ENCODE results near the gene AP2A1. TPM values are rescaled to one million over a fixed set of nuclear protein-coding genes. Genes with fewer than 3 reads are reported as not detected.

AP2A1 gene
- total and polyA plus RNA-seq, 9 of the 15 experiments (the other 6 are each of a cell fraction or from before 2014, with no cell fraction given), result 0.55 to 150 (median 31.9) TPM

DNA sequence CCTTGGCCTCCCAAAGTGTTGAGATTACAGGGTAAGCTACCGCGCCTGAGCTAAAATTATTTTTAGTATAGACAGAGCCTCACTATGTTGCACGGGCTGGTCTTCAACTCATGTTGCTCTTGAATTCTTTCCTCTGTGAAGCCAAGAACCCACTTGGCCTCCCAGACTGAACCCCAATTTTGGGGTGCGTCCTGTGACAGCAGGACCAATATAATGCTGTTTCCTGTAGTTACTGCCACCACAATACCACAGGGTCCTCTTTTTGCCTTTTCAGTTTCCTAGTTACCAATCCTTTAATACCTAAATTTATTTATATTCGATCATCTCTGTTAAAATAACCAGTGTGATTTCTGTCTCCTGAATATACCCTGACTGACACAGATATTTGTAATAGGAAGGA lies 36.6 kb upstream of the AP2A1 start (continued):
- no peak for TF ChIP-seq ZNF3 (CRISPR knock-in tag; IDR thresholded peaks at IDR 0.05)

DNA sequence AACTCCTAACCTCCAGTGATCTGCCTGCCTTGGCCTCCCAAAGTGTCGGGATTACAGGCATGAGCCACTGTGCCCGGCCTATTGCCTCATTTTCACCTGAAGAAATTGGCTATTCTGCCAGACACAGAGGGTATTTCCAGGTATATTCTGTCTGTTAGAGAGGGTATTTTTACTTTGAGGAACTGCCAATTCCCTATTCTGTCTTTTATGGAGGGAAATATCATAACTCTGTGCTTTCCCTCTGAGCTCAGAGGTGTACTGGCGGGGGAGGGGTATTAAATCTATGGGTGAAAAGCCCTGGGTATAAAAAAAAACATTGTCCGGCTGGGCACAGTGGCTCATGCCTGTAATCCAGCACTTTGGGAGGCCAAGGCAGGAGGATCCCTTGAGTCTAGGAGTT lies 28.5 kb upstream of the AP2A1 start:
- 57% methylated on average over 4 of the region's 4 CpGs for WGBS (ENCODE audit: insufficient coverage, low coverage, missing lambda C conversion rate)
- BruUV-seq (replicated peaks), result no TSS peak
- no peak for TF ChIP-seq KDM5B (IDR thresholded peaks at IDR 0.05; ENCODE audit: insufficient replicate concordance, low read depth, low read length)
- TF ChIP-seq MECOM (CRISPR knock-in tag; IDR thresholded peaks at IDR 0.05), result no peak
- TF ChIP-seq MAFG (tag; conservative IDR thresholded peaks at IDR 0.05), result no peak
- no peak for TF ChIP-seq CBX5 (IDR thresholded peaks at IDR 0.05; ENCODE audit: borderline replicate concordance, low read depth)
- no peak for TF ChIP-seq SMARCB1 (IDR thresholded peaks at IDR 0.05; ENCODE audit: insufficient read length, low read depth)
- TF ChIP-seq TEAD2 (tag; IDR thresholded peaks at IDR 0.05), result no peak
- TF ChIP-seq ESRRA (IDR thresholded peaks at IDR 0.05; ENCODE audit: borderline replicate concordance, low read depth), result no peak
- TF ChIP-seq MYC (IDR thresholded peaks at IDR 0.05; ENCODE audit: low read depth, low read length), result no peak
- no peak for TF ChIP-seq MYC (CRISPR knock-in tag; IDR thresholded peaks at IDR 0.05; ENCODE audit: borderline replicate concordance, low read depth)
- TF ChIP-seq HIVEP1 (CRISPR knock-in tag; IDR thresholded peaks at IDR 0.05), result no peak
- TF ChIP-seq MAFK (IDR thresholded peaks at IDR 0.05; ENCODE audit: low read length), result no peak
- TF ChIP-seq, protein P1, sequence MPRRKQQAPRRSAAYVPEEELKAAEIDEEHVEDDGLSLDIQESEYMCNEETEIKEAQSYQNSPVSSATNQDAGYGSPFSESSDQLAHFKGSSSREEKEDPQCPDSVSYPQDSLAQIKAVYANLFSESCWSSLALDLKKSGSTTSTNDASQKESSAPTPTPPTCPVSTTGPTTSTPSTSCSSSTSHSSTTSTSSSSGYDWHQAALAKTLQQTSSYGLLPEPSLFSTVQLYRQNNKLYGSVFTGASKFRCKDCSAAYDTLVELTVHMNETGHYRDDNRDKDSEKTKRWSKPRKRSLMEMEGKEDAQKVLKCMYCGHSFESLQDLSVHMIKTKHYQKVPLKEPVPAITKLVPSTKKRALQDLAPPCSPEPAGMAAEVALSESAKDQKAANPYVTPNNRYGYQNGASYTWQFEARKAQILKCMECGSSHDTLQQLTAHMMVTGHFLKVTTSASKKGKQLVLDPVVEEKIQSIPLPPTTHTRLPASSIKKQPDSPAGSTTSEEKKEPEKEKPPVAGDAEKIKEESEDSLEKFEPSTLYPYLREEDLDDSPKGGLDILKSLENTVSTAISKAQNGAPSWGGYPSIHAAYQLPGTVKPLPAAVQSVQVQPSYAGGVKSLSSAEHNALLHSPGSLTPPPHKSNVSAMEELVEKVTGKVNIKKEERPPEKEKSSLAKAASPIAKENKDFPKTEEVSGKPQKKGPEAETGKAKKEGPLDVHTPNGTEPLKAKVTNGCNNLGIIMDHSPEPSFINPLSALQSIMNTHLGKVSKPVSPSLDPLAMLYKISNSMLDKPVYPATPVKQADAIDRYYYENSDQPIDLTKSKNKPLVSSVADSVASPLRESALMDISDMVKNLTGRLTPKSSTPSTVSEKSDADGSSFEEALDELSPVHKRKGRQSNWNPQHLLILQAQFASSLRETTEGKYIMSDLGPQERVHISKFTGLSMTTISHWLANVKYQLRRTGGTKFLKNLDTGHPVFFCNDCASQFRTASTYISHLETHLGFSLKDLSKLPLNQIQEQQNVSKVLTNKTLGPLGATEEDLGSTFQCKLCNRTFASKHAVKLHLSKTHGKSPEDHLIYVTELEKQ (CRISPR knock-in tag; IDR thresholded peaks at IDR 0.05), result no peak
- no peak for TF ChIP-seq TSC22D4 (tag; IDR thresholded peaks at IDR 0.05)
- TF ChIP-seq KLF6 (CRISPR knock-in tag; IDR thresholded peaks at IDR 0.05; ENCODE audit: borderline replicate concordance), result no peak
- TF ChIP-seq TAF7 (tag; IDR thresholded peaks at IDR 0.05), result no peak
- TF ChIP-seq, protein P2, sequence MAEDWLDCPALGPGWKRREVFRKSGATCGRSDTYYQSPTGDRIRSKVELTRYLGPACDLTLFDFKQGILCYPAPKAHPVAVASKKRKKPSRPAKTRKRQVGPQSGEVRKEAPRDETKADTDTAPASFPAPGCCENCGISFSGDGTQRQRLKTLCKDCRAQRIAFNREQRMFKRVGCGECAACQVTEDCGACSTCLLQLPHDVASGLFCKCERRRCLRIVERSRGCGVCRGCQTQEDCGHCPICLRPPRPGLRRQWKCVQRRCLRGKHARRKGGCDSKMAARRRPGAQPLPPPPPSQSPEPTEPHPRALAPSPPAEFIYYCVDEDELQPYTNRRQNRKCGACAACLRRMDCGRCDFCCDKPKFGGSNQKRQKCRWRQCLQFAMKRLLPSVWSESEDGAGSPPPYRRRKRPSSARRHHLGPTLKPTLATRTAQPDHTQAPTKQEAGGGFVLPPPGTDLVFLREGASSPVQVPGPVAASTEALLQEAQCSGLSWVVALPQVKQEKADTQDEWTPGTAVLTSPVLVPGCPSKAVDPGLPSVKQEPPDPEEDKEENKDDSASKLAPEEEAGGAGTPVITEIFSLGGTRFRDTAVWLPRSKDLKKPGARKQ (CRISPR knock-in tag; IDR thresholded peaks at IDR 0.05), result no peak
- TF ChIP-seq HDAC1 (IDR thresholded peaks at IDR 0.05), result no peak
- no peak for TF ChIP-seq NFIC (IDR thresholded peaks at IDR 0.05)
- intact Hi-C loops (cut with micrococcal nuclease), result no loop called here
- Histone ChIP-seq H3K9me1 (ENCODE audit: control insufficient read depth, insufficient read depth, low read length) (no peaks in the 10 kb centered on the region), H3K79me2 (ENCODE audit: control insufficient read depth, insufficient read depth, low read length) (no peaks in the 10 kb centered on the region), H2AFZ (ENCODE audit: low read depth, low read length) (no peak overlapping the region), H3K36me3 (ENCODE audit: control insufficient read depth, insufficient read depth, low read length) (no peaks in the 10 kb centered on the region), H3K27me3 (ENCODE audit: control insufficient read depth in 2 of 2, insufficient read depth in 2 of 2, low read length in 2 of 2) (no peaks in the 10 kb centered on the region), H3K4me3 (no peak overlapping the region), H3K4me2 (ENCODE audit: insufficient read depth, low read length) (no peak overlapping the region), H3K9ac (ENCODE audit: insufficient read depth in 1 of 2, low read depth in 2 of 2, low read length in 2 of 2) (no peak overlapping the region), H3K27ac (ENCODE audit: extremely low read depth, low read depth, low read length) (no peak overlapping the region), H3K4me1 (replicated peaks in 1 of 2; ENCODE audit: control insufficient read depth in 2 of 2, insufficient read depth in 2 of 2, low read length in 2 of 2) (peaks cover 0 to 9% of the 10 kb centered on the region in 2 experiments; a peak in 3 of 5 replicates), H4K20me1 (replicated peaks; ENCODE audit: control insufficient read depth, insufficient read depth, low read length) (no peaks in the 10 kb centered on the region), H3K9me3 (replicated peaks; ENCODE audit: control insufficient read depth, insufficient read depth, low read depth, low read length) (no peaks in the 10 kb centered on the region; the same call in 1 of the 2 replicates)
- DNase-seq (ENCODE audit: extremely low read depth in 1 of 4, low spot score in 3 of 4) (no peak), ATAC-seq (no peak), FAIRE-seq (no peak)
- ChIA-PET CTCF (ENCODE audit: low intra/inter-chr PET ratio) (no interaction called here), POLR2A (no interaction called here)
- in situ Hi-C loops (cut with MboI), result no loop called here
